HepG2 (cell line): Measurements from ENCODE around the gene SMAP2. TPM values are rescaled to one million over a fixed set of nuclear protein-coding genes. Genes with fewer than 3 reads are reported as not detected.
A peak's percentile ranks its signal among the peaks of the same experiment; 100 is the strongest.

ENCODE experiments used
- HNF4G ChIP-seq, 2 experiments: sonication (generic) in 1 of 2; formaldehyde crosslinking in 1 of 2; IDR thresholded peaks; 2 replicates each; pipeline versions ENCODE4 v1.4.0 to v1.6.1; 2011 to 2020; ENCODE audit warnings: borderline replicate concordance in 2 of 2, low read depth in 2 of 2, mild to moderate bottlenecking in 2 of 2, low read length in 1 of 2, missing genetic modification reagents in 1 of 2, moderate library complexity in 1 of 2
- HNRNPUL1 ChIP-seq: fragments of 200-400 bp; formaldehyde crosslinking; IDR thresholded peaks from 2 replicates; pipeline ENCODE4 v1.6.1; 2017; ENCODE audit warnings: low read depth, mild to moderate bottlenecking, low read length, moderate library complexity
- HOXA9 ChIP-seq: sonication (generic); formaldehyde crosslinking; IDR thresholded peaks from 2 replicates; pipeline ENCODE4 v1.8.1; 2022; ENCODE audit warnings: missing genetic modification reagents, mild to moderate bottlenecking, moderate library complexity, borderline replicate concordance
- IKZF4 ChIP-seq: sonication (generic); formaldehyde crosslinking; IDR thresholded peaks from 2 replicates; pipeline ENCODE4 v1.5.1; 2020; ENCODE audit warnings: borderline replicate concordance, mild to moderate bottlenecking, low read depth, missing genetic modification reagents; ENCODE audit errors: not compliant biosample characterization
- IRX3 ChIP-seq: sonication (generic); formaldehyde crosslinking; IDR thresholded peaks from 2 replicates; pipeline ENCODE4 v1.8.1; 2023; ENCODE audit warnings: mild to moderate bottlenecking, low read depth, missing genetic modification reagents, borderline replicate concordance
- ISL2 ChIP-seq: sonication (generic); formaldehyde crosslinking; IDR thresholded peaks from 2 replicates; pipeline ENCODE4 v1.5.0; 2020; ENCODE audit warnings: missing genetic modification reagents
- NFE2 ChIP-seq: sonication (generic); formaldehyde crosslinking; IDR thresholded peaks from 2 replicates; pipeline ENCODE4 v1.4.0; 2020; ENCODE audit warnings: missing genetic modification reagents
- PHB2 ChIP-seq: fragments of 450-650 bp; IDR thresholded peaks from 2 replicates; pipeline ENCODE4 v1.6.1; 2018; ENCODE audit not compliant: partially characterized antibody
- RAD21 ChIP-seq: fragments of 450-650 bp; formaldehyde crosslinking; IDR thresholded peaks from 2 replicates; pipeline ENCODE4 v1.5.0; 2020; ENCODE audit warnings: mild to moderate bottlenecking
- SMAD9 ChIP-seq: sonication (generic); formaldehyde crosslinking; IDR thresholded peaks from 2 replicates; pipeline ENCODE4 v1.5.1; 2020; ENCODE audit warnings: mild to moderate bottlenecking, missing genetic modification reagents
- ZBTB8A ChIP-seq: sonication (generic); formaldehyde crosslinking; IDR thresholded peaks from 2 replicates; pipeline ENCODE4 v1.4.0; 2020; ENCODE audit warnings: mild to moderate bottlenecking, low read depth, missing genetic modification reagents, borderline replicate concordance
- ZFYVE20 ChIP-seq: sonication (generic); formaldehyde crosslinking; IDR thresholded peaks from 2 replicates; pipeline ENCODE4 v1.8.0; 2023; ENCODE audit warnings: low read depth, mild to moderate bottlenecking, moderate library complexity, missing genetic modification reagents, borderline replicate concordance
- ZNF235 ChIP-seq: sonication (generic); formaldehyde crosslinking; IDR thresholded peaks from 2 replicates; pipeline ENCODE4 v1.8.1; 2023; ENCODE audit warnings: mild to moderate bottlenecking, missing genetic modification reagents, borderline replicate concordance
- ZNF274 ChIP-seq: sonication (generic); formaldehyde crosslinking; IDR thresholded peaks from 2 replicates; pipeline ENCODE4 v1.5.1; 2020; ENCODE audit warnings: mild to moderate bottlenecking, missing genetic modification reagents
- ZNF446 ChIP-seq: sonication (generic); formaldehyde crosslinking; IDR thresholded peaks from 2 replicates; pipeline ENCODE4 v1.5.0; 2020; ENCODE audit warnings: mild to moderate bottlenecking, missing genetic modification reagents
- ZNF616 ChIP-seq: sonication (generic); formaldehyde crosslinking; IDR thresholded peaks from 2 replicates; pipeline ENCODE4 v1.5.0; 2020; ENCODE audit warnings: low read depth, mild to moderate bottlenecking, missing genetic modification reagents
- ZNF672 ChIP-seq: sonication (generic); formaldehyde crosslinking; IDR thresholded peaks from 2 replicates; pipeline ENCODE4 v1.8.1; 2022; ENCODE audit warnings: missing genetic modification reagents
- polyA plus RNA-seq, 8 experiments: library from polyadenylated mRNA; depleted of rRNA in 3 of 8; stranded (reverse) in 7 of 8; unstranded in 1 of 8; fragments of >200 nt; fragmentation: Illumina TruSeq in 4 of 8; extraction: Trizol in 4 of 8; gene quantifications; 2 replicates each; pipeline versions ENCODE4 v1.2.1 to v1.2.3, GENCODE V29; 2011 to 2016; ENCODE audit warnings: low read depth in 4 of 8, missing spikeins in 1 of 8, mixed read lengths in 1 of 8; ENCODE audit not compliant: insufficient read depth in 1 of 8
- total RNA-seq, 5 experiments: library from RNA; depleted of rRNA; stranded (reverse); fragments of >200 nt; fragmentation: Illumina TruSeq; extraction: Trizol; gene quantifications; 2 replicates each; pipeline ENCODE4 v1.2.3, GENCODE V29; 2016; ENCODE audit warnings: low read depth in 1 of 5
- TF ChIP-seq, protein P1 (sequence below): sonication (generic); formaldehyde crosslinking; IDR thresholded peaks from 2 replicates; pipeline ENCODE4 v1.5.1; 2020; ENCODE audit warnings: mild to moderate bottlenecking, missing genetic modification reagents, borderline replicate concordance
- TF ChIP-seq, protein P2 (sequence below): sonication (generic); formaldehyde crosslinking; IDR thresholded peaks from 2 replicates; pipeline ENCODE4 v1.5.0; 2020; ENCODE audit warnings: missing genetic modification reagents, mild to moderate bottlenecking, borderline replicate concordance
- TF ChIP-seq, protein P3 (sequence below): IDR thresholded peaks from 2 replicates; pipeline ENCODE4 v1.6.1; 2012; ENCODE audit warnings: low read depth, low read length, improper control_type of control experiment

SMAP2 gene
- total and polyA plus RNA-seq, 2 of the 13 experiments (the other 11 are each of a cell fraction or from before 2014, with no cell fraction given) = 19.0 to 22.3 TPM

DNA sequence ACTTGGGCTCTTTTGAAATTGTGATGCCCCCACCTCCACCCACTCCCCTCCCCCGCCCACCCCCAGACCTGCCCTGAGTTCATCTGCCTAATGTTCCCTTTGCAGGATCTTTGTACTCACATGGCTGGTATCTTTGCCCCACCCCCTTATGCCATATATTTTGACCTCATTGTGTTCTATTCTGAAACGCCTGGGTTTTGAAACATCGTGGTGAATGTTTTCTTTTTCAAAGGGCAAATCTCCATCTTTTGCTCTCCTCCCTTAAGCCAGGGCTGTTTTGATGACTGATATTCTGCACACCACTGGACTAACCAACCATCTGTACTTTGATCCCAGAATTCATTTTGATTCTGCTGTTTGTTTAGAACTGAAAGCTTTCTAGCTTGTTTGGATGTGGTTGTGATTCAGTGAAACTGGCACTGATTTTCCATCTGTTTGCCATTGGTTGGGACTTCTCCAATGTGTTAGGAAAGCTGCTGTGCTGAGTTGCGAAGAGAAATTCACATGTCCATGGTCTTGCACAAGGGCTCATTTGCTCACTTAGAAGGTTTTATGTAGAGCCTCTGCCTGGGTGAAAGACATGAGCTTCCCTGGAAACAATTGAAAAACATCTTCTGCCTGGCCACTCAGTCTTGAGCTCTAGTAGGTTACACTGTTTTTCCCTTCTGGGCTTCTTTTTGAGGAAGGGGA is 16.5 kb downstream of the SMAP2 start (continued):
- TF ChIP-seq, protein P1, sequence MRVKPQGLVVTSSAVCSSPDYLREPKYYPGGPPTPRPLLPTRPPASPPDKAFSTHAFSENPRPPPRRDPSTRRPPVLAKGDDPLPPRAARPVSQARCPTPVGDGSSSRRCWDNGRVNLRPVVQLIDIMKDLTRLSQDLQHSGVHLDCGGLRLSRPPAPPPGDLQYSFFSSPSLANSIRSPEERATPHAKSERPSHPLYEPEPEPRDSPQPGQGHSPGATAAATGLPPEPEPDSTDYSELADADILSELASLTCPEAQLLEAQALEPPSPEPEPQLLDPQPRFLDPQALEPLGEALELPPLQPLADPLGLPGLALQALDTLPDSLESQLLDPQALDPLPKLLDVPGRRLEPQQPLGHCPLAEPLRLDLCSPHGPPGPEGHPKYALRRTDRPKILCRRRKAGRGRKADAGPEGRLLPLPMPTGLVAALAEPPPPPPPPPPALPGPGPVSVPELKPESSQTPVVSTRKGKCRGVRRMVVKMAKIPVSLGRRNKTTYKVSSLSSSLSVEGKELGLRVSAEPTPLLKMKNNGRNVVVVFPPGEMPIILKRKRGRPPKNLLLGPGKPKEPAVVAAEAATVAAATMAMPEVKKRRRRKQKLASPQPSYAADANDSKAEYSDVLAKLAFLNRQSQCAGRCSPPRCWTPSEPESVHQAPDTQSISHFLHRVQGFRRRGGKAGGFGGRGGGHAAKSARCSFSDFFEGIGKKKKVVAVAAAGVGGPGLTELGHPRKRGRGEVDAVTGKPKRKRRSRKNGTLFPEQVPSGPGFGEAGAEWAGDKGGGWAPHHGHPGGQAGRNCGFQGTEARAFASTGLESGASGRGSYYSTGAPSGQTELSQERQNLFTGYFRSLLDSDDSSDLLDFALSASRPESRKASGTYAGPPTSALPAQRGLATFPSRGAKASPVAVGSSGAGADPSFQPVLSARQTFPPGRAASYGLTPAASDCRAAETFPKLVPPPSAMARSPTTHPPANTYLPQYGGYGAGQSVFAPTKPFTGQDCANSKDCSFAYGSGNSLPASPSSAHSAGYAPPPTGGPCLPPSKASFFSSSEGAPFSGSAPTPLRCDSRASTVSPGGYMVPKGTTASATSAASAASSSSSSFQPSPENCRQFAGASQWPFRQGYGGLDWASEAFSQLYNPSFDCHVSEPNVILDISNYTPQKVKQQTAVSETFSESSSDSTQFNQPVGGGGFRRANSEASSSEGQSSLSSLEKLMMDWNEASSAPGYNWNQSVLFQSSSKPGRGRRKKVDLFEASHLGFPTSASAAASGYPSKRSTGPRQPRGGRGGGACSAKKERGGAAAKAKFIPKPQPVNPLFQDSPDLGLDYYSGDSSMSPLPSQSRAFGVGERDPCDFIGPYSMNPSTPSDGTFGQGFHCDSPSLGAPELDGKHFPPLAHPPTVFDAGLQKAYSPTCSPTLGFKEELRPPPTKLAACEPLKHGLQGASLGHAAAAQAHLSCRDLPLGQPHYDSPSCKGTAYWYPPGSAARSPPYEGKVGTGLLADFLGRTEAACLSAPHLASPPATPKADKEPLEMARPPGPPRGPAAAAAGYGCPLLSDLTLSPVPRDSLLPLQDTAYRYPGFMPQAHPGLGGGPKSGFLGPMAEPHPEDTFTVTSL (CRISPR knock-in tag) = peak; percentile 66; the same call in 1 of the 2 replicates
- TF ChIP-seq IRX3 (no peak), ZNF446 (CRISPR knock-in tag) (no peak), ZNF672 (CRISPR knock-in tag) (no peak), ZBTB8A (CRISPR knock-in tag) (no peak), RAD21 (CRISPR knock-in tag) (0 out of 2 replicates have a peak, but pooled peaks have one; percentile 21), IKZF4 (CRISPR knock-in tag) (no peak), ZFYVE20 (CRISPR knock-in tag) (no peak), ZNF235 (CRISPR knock-in tag) (no peak), ZNF616 (CRISPR knock-in tag) (no peak), HOXA9 (CRISPR knock-in tag) (no peak), PHB2 (no peak), NFE2 (CRISPR knock-in tag) (no peak), ZNF274 (CRISPR knock-in tag) (no peak), HNF4G (IDR thresholded peaks at IDR 0.05; ENCODE audit: borderline replicate concordance, low read depth, low read length) (0 out of 2 replicates have a peak, but pooled peaks have one; percentile 17), HNF4G (CRISPR knock-in tag; IDR thresholded peaks at IDR 0.05; ENCODE audit: borderline replicate concordance, low read depth) (no peak), SMAD9 (CRISPR knock-in tag) (no peak), HNRNPUL1 (no peak), ISL2 (peak; percentile 77)
- TF ChIP-seq, protein P2, sequence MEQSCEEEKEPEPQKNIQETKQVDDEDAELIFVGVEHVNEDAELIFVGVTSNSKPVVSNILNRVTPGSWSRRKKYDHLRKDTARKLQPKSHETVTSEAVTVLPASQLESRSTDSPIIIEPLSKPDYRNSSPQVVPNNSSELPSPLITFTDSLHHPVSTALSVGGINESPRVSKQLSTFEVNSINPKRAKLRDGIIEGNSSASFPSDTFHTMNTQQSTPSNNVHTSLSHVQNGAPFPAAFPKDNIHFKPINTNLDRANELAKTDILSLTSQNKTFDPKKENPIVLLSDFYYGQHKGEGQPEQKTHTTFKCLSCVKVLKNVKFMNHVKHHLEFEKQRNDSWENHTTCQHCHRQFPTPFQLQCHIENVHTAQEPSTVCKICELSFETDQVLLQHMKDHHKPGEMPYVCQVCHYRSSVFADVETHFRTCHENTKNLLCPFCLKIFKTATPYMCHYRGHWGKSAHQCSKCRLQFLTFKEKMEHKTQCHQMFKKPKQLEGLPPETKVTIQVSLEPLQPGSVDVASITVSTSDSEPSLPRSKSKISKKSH (CRISPR knock-in tag) = no peak
- TF ChIP-seq, protein P3, sequence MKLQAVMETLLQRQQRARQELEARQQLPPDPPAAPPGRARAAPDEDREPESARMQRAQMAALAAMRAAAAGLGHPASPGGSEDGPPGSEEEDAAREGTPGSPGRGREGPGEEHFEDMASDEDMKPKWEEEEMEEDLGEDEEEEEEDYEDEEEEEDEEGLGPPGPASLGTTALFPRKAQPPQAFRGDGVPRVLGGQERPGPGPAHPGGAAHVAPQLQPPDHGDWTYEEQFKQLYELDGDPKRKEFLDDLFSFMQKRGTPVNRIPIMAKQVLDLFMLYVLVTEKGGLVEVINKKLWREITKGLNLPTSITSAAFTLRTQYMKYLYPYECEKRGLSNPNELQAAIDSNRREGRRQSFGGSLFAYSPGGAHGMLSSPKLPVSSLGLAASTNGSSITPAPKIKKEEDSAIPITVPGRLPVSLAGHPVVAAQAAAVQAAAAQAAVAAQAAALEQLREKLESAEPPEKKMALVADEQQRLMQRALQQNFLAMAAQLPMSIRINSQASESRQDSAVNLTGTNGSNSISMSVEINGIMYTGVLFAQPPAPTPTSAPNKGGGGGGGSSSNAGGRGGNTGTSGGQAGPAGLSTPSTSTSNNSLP = peak; percentile 98
